HG03342 (cell line): ENCODE measurements around the gene SLC35E4.

ENCODE experiments used
- ATAC-seq: cut with Tn5 transposase; IDR thresholded peaks from one replicate; pipeline ENCODE4 v1.9.1; 2021; ENCODE audit warnings: mild to moderate bottlenecking, moderate library complexity; ENCODE audit not compliant: unreplicated experiment

SLC35E4 gene, protein sequence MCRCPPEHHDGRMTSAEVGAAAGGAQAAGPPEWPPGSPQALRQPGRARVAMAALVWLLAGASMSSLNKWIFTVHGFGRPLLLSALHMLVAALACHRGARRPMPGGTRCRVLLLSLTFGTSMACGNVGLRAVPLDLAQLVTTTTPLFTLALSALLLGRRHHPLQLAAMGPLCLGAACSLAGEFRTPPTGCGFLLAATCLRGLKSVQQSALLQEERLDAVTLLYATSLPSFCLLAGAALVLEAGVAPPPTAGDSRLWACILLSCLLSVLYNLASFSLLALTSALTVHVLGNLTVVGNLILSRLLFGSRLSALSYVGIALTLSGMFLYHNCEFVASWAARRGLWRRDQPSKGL

GRCh38 chr22:30635273-30636225 is at the start of gene SLC35E4:
Gene SLC35E4, plus strand, starts transcription at chr22:30635781. Its CDS starts 670 bp downstream, at chr22:30636451.
- peak; percentile 66 for ATAC-seq

DNA sequence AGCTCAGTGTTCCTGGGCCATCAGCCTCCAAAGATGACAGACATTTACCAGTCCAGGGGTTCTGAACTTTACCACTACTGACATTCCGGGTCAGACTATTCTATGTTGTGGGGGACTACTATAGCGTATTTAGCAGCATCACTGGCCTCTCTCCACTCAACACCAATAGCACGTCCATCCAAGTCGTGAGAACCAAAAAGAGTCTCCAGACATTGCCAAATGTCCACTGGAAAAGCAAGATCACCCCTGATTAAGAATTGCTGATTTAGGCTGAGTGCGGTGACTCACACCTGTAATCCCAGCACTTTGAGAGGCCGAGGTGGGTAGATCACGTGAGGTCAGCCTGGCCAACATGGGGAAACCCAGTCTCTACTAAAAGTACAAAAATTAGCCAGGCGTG is 49.2 kb upstream of the SLC35E4 start:
- ATAC-seq: no peak

DNA sequence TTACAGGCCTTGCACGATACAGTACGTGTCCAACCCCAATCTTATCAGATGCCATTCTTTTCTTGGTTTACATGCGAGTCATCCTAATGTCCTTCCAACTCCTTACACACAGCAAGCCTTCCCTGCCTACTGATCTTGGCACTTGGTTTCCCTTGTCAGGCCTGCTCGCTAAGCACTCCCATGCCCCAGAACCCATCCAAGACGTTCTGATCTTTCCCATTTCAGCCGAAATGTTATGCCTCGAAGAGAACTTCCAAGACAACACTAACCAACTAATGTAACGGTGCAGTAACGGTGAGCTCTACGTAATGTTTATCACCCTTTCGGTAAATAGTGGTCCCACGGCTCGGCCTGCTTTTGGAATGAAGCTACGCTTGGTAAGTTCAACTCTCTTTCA is 44.4 kb upstream of the SLC35E4 start:
- ATAC-seq: no peak

GRCh38 chr22:30591588-30592359 is 43.8 kb upstream of the SLC35E4 start, which contains the start of gene PES1:
Gene PES1, minus strand, starts transcription at chr22:30591910. Its CDS starts 77 bp downstream, at chr22:30591833.
- peak; percentile 94 for ATAC-seq

DNA sequence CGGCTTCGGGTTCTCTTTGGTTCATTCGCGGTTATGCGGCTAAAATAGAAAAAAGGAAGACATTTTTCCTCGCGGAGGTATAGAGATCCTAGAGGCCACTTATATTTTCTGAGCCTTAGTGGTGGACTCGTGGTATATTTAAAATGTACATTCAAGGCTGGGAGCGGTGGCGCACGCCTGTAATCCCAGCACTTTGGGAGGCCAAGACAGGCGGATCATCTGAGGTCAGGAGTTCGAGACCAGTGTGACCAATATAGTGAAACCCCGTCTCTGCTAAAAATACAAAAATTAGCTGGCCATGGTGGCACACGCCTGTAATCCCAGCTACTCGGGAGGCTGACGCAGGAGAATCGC is 43.2 kb upstream of the SLC35E4 start:
- peak; percentile 2 for ATAC-seq

DNA sequence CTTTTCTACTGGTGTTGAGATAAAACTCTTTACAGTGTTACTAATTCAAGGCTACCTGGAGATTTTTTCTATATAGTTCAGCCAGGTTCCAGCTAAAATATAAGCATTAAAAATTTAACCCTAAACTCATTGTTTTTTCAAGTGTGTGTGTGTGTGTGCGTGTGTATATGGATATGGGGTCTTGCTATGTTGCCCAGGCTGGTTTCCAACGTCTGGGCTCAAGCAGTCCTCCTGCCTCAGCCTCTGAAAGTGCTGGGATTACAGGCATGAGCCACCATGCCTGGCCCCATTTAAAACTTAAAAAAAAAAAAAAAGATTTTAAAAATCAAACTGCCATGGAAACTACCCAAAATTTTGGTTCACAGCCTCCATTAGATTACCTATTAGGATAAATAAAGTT is 39.4 kb upstream of the SLC35E4 start:
- ATAC-seq: no peak

DNA sequence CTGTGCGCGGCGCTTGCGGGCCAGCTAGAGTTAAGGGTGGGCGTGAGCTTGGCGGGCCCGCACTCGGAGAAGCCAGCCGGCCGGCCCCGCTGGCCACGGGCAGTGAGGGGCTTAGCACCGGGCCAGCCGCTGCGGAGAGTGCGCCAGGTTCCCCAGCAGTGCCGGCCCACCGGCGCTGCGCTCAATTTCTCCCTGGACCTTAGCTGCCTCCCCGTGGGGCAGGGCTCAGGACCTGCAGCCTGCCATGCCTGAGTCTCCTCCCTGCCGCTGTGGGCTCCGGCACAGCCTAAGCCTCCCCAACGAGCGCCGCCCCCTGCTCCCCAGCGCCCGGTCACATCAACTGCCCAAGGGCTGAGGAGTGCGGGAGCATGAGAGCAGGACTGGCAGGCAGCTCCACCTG is 38.7 kb upstream of the SLC35E4 start:
- no peak for ATAC-seq

DNA sequence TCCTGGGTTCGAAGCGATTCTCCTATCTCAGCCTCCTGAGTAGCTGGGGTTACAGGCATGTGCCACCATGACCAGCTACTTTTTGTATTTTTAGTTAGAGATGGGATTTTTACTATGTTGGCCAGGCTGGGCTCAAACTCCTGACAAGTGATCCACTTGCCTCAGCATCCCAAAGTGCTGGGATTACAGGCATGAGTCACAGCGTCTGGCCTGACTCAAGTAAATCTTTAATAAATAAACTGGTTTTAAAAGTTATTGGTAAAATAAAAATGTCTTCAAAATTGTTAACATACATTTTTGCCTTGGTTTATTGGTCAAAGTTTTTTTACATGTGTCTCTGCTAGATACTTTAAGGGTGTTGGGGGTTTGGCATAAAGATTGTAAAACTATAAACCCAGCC is 36.6 kb upstream of the SLC35E4 start:
- ATAC-seq: no peak

DNA sequence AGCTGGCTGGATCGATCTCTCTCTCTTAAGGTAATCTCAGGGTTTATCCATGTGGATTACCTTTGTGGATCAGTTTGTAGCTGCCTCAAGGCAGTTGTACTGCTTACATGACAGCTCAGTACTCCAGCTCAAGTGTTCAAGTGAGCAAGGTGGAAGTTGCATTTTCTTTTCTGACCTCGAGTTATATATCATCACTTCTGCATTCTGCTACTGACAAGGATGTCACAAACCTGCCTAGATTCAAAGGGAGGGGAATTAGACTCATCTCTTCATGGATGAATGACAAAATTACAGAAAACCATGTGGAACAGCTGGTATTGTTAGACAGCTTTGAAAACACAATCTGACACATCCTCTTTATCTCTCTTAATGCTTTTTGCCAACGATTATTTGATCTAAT is 34.7 kb upstream of the SLC35E4 start:
- no peak for ATAC-seq

GRCh38 chr22:30601464-30601863 is 34.1 kb upstream of the SLC35E4 start:
- no peak for ATAC-seq

DNA sequence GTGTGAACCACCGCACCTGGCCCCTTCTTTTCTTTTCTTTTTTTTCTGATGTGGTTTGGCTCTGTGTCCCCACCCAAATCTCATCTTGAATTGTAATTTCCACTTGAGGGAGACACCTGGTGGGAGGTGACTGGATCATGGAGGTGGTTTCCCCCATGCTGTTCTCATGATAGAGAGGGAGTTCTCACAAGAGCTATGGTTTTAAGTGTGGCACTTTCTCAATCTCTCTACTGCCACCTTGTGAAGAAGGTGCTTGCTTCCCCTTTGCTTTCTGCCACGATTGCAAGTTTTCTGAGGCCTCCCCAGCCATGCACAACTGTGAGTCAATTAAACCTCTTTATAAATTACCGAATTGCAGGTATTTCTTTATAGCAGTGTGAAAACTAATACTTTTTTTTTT is 33.5 kb upstream of the SLC35E4 start:
- ATAC-seq: no peak

DNA sequence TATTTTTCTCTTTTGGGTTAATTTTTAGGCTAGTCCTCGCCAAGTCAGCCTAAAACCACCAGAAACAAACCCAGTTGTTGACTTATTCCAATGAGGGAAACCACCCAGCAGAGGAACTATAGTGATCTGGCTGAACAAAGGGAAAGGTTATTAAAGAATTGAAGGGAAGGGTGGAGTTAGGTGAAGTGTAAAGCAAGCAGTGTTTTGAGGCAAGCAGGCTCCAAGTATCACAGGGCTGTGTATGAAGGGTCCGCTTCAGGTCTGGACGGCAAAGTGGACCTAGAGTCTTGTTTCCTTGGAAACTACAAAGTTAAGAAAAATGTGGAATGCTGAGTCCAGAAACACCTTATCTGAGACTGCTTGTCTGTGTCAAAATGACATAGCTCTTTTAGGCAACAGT is 31.8 kb upstream of the SLC35E4 start:
- no peak for ATAC-seq

- ATAC-seq: no peak
Observed at GRCh38 chr22:30604723-30605122, 30.9 kb upstream of the SLC35E4 start.

DNA sequence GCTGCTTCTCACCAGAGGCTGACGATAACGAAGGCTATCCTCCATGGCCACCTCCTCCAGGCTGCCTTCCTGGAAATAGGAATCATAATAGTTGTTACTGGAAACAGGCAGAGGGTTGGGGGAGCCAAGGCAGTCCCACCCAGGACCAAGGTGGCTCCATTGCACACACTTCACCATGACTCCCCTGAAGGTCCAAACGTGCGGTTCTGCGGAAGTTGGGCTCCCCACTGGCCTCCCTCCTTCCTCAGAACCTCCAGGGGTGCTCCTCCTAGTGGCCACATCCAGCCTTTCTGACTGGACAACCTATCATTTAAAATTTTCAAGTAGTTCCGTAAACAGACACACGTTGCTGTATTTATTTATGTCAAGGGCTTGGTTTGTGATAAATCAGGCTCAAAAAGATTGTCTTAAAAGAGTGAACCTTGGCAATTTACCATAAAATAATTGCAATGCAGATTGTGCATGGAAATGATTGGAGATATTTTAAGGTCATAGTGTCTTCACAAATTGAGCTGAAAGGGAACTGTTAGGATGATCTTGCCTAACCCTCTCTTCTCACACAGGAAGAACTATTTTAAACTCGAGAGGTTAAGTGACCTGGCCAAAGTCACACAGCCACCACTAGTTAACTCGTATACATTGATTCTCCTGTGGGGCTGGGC is 30.0 kb upstream of the SLC35E4 start:
- no peak for ATAC-seq

DNA sequence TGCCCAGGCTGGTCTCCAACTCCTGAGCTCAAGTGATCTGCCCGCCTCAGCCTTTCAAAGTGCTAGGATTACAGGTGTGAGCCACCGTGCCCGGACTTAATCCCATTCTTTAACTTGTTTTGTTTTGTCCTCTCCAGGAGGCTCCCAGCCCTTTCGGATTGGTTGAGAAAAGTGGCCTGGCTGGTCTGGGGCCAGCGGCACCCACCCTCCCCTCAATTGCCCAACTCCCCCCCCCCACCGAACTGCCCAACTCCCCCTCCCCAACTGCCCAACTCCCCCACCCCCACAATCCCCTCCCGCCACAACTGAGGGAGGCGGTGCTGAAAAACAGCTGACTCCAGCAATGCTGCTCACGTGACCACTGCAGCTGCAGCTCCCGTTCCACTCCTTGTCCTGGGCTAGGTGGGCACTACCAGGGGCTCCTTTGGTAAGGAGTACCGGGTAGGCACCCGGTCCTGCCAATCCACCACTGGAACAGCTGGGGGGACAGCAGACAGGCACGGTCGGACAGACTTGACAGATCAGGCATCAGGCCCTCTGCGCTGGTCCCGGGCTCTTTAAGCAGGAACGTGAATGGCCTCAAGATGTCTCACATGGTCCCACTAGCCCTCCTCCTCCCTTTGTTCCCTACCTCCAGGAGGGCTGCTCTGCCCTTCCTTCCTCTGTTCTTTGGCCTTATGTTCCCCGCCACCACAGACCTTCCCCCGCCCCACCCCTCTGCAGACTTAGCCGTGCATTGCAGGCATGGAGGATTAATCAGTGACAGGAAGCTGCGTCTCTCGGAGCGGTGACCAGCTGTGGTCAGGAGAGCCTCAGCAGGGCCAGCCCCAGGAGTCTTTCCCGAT is 28.9 kb upstream of the SLC35E4 start, which contains the start of gene TCN2:
TSS of gene TCN2 (plus strand) at position 720 of the 845 bp plus-strand sequence. CDS start 158 bp downstream, outside the sequence.
- ATAC-seq: no peak

GRCh38 chr22:30607300-30607930 is 28.2 kb upstream of the SLC35E4 start:
- no peak for ATAC-seq

DNA sequence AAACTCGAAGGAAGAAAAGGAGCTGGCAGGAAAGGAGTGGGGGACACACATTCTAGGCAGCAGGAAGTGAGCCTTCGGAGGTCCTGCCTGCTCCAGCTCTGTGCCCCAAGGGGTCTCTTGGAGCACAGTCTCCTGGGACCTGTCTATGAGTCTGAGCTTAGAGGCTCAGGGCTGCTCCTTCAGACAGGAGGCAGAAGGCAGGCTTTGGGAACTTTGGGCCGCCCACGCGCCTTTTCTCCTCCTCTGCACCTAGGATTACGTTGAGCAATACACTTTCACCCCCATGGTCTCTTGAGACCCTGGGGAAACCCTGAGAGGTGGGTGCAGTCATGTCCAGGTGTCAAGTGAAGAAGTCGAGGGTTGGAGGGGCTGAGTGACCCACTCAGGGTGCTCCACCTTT is 27.6 kb upstream of the SLC35E4 start:
- no peak for ATAC-seq

GRCh38 chr22:30609260-30610185 is 26.1 kb upstream of the SLC35E4 start:
- no peak for ATAC-seq
